ENCODE results near the gene LYST.
"Not testable (repeated sequence)": the region's sequence is repeated elsewhere in the genome, so short reads cannot be mapped to it uniquely, and the experiment has no call there.

Gene LYST

DNA sequence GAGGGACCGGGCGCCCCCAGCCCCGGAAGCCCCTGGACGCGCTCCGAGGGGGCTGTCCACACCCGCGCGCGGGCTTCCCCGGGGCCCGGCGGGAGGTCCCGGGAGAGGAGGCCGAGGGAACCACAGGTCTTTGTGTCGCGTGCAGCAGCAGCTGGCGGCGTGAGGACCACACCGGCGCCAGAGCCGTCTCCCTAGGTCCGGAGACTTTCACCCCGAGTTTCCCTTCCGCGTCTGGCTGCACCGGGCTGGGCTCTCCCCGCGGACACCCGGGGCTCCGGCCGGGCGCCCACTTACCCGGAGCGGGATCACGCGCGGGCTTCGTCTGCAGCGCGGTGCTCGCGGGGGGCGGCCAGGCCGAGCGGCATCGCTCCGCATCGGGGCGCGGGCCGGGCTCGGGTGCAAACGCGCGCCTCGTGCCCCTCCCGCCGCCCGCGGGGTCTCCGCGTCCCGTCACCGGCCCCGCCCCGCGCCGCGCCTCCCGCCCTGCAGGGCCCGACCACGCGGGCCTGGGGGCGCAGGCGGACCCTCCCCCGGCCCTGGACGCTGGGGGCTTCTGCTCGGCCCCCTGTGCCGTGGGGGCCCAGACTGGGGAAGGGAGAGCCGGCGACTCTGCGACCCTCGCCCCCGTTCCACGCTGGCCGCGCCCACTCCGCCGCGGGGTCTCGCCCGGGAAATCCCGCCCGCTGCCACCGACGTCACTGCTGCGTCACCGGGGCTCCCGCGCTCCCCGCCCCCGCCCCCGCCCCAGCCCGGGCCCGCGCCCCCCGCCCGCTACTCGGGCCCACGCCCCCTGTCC, 217.1 kb downstream of the LYST start, which contains the start of gene GNG4:
TSS of gene GNG4 (minus strand) at position 417 of the 796 bp plus-strand sequence. CDS start 65,946 bp downstream, outside the sequence.
- peak; percentile 39 for DNase-seq

DNA sequence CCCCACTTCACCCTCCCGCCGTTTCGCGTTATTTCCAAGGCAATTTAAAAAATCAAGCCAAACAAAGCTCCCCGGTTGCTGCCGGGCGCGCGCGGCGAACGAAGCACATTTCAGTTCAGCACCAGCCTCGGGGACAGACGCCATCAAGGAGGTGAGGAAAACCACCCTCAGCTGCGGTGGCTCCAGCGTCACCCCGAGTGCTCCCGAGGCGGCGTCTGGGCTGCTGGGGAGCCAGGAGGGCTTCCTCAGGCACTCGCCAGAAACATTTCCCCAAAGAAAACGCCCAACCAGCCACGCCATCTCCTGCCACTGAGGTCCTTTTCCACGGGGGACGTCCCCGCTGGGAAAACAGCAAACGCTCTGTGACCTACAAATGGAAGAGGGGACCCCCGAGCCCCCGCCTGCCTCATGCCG, 217.7 kb downstream of the LYST start:
- DNase-seq, result peak; percentile 59

DNA sequence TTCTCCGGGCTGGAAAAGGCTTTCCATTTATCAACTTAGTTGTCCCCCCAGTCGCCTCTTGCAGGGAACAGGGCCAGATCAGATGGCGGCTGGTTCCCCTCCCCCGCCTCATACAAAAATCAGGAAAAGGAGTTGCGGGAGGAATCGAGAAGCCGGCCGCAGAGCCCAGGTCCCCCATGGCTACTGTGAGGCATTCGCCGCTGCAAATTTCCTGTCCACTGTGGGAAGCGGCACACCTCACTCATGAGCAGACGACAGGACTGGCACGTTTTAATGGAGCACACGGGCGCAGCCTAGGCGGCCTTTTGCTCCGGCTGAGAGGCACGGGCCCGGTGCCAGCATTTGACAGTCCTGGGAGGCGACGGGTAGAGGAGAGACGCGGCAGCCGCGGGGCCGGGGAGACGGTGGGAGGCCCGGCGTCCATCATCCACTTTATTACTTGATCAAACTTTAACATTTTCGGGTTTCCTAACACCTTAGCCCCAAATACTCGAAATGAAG, 218.2 kb downstream of the LYST start:
- no peak for DNase-seq

DNA sequence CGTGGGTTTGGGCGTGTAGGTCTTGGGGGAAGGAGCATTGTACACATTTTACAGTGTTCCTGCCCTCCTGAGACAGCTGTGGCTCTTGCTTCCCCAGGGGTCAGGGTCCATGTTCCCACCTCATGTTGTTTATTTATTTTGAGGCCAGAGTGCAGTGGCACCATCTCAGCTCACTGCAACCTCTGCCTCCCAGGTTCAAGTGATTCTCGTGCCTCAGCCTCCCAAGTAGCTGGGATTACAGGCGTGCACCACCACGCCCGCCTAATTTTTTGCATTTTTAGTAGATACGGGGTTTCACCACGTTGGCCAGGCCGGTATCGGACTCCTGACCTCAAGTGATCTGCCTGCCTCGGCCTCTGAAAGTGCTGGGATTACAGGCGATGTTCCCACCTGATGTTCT, 219.2 kb downstream of the LYST start:
- not testable (repeated sequence) for DNase-seq

DNA sequence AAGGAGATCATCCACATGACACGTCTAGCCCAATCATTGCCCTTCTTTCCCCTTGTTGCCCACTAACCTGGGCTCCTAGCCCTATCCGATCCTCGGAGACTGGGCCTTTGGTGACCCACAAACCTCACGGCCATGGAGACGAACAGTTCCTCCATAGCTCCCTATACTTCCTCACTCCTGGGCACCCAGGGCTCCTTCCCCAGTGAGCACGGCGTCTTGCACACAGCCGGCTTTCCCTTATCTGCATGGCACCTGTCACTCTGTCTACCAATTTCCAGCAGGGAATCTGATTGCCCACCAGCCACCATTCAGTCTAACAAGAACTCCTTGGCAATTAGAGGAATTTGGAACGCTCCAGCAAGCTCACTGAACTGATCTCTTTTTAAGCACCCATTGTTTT, 220.2 kb downstream of the LYST start:
- DNase-seq, result no peak

DNA sequence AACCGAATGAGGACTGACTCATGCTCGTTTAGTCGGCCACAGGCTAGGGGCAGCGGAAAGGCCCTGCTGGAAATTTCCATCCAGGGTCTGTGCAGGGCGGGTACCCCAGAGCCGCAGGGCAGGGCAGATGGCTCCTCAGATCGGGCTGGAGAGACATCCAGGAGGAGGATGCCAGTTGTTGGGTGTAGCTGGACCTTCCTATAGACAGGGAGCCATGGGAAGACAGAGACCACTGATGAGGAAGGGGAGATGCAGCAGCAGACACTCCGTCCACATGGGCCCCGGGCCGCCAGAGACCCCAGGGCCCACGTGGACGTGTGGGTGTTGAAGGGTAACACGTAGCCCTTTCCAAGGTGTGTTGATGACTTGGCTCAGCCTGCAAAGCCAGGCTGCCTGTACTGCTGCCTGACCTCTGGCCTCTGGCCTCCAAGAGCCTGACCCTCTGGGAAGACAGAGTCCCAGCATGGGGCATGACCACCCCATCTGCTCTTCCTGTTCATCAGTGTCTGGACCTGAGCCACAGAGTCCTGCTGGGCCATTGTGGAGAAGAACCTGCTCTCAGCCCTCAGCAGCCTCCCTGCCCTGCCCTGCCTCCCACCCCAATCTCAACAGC, 221.9 kb downstream of the LYST start:
- no peak for DNase-seq

DNA sequence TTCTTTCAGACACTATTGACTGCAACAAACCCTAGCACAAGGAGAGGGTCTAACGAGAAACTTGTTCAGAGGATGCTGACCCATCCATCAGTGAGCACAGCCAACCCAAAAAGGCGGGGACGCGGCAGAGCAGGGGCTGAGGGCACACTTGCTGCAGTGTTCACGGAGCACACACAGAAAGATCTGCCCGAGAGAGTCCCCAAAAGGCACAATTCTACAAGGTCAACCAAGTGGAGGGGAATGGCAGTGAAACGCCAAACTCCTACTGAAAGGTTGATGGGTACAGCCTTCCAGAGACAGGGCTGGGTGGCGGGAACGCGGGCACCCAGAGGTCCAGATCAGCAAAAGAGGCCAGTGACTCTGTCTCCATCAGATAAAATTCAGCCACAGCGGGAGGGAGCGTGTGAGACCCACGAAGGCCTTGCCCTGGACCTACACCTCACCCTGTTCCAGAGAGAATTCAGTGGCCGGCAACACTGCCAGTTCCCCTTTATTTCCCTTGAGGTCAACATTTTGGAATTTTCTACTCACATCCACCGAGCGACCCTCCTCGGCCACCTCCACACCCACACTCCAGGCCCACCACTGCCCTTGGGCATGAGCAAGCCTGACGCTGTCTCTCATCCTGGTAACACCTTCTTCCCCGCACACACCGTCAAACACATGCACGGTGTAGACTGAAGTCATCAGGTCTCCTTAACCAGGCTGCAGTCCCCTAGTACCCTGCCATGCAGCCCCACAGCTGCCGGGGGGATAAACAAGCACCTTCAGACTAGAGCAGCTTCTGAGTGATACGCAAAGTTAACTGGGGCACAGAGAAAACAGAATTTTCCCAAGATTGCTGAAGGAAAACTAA, 222.6 kb downstream of the LYST start:
- no peak for DNase-seq

DNA sequence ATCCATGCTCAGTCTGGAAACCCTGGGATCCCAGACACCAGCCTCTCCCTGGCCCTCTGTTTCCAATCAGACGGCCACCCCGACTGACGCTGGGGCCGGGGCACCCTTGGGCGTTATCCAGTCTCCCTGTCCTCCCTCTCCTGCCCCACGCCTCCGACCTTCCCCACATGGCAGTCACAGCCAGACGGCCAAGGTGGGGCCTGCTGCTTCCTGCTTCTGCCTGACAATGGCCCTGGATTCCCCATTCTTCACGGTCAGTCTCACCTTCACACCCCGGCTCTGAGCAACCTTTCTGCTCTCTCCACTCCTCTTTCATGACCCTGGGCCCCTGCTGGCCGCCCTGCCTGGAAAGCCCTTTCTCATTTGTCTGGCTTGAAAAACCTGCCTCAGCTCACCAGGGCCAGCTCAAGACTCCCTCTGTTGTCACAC, 223.7 kb downstream of the LYST start:
- DNase-seq, result no peak

DNA sequence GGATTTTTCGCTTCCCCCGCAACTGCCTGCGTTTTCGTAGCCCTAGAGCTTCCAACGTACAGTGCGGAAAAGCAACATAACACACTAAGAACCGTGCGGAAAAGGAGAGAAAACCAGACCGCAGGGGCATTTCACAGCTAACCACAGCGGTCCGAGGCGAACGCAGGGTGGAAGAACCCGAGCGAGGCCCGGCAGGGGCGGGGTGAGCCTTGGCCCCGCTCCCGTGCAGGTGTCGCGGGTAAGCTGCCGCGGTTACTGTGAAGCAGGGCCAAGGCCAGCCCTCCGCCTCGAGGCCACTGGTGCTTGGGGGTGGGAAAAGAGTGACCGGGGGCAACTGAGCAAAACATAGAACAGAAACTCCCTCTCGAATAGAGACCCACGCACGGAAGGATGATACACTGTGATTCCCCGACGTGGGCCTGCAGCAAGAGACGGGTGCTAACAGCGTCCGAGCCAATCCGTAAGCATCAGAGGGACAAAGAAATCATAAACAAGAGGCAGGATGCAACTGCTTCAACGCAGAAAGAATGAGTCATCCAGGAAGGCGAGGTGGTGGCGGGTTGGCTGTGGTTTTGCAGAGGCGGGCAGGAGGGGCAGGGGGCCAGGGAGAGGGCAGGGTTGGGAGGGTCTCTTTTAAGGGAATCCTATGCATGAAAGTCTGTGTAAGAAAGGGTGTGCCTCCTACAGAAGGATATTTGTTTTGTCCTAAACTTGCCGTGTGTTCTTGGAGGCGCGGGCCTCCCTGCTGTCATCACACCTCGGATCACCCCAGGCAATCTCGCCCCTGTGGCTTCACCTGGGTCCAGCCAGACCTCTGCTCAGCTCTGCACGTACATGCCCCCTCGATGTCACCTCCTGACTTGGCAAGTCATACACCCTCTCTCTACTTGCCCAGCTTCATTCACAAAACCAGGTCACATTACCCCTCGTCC, 224.4 kb downstream of the LYST start:
- DNase-seq, result peak; percentile 63

DNA sequence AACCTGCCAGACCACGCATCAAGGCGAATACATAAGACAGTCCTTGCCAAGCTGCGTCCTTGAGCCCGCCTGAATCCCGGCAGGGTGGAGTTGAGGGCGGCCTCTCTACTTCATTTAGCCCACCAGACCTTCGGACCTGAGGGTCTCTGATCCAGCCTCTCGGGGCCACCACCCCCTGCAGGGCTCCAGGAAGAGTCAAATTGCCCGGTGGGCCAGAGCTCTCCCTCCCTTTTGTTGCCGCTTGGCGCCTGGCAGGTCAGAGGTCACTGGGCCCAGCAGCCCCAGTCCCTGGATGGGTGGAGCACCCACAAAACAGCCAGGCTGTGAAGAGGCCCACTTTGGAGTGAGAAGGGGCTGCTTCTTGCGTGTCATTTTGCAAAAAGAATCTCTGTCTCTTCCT, 226.1 kb downstream of the LYST start:
- DNase-seq, result no peak

DNA sequence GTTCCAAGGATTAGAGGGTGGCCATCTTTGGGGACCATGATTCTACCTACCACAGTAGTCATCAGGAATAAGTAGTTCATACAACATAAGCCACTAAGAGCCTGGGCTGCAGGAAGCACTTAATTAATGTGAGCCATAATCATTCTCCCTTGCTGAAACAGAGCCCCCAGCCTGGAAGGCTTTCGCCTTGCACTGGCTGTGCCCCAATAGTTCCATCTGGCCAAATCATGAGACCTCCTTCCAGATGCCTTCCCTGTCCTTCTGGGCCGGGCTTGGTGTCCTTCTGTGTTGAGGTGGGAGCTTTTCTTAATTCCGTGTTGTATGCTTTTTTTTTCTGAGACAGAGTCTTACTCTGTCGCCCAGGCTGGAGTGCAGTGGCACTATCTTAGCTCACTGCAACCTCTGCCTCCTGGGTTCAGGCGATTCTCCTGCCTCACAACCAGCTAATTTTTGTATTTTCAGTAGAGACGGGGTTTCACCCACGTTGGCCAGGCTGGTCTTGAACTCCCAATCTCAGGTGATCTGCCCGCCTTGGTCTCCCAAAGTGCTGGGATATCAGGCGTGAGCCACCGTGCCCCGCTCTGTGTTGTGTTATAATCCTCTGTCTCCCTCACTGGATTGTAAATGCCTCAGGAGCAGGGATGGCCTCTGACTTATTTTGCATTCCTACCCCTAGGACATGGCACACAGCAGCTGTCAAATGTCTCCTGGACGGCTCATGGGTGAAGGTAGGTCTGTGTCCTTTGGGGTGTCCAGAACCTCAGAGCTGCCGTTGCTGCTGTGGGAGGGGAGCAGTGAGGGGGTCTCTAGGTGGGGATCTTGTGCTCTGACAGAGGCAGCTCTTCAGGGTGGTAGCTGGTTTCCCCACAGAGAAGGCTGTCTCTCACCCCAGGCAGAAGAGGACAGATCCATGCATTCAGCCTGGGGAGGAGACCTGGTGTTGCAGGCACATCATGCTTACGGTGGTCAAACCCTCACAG, 227.2 kb downstream of the LYST start:
- no peak for DNase-seq

DNA sequence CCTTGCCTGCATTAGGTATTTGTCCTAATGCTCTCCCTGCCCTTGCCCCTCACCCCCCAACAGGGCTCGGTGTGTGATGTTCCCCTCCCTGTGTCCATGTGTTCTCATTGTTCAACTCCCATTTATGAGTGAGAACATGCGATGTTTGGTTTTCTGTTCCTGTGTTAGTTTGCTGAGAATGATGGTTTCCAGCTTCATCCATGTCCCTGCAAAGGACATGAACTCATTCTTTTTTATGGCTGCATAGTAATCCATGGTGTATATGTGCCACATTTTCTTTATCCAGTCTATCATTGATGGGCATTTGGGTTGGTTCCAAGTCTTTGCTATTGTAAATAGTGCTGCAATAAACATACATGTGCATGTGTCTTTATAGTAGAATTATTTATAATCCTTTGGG, 228.1 kb downstream of the LYST start:
- not testable (repeated sequence) for DNase-seq

DNA sequence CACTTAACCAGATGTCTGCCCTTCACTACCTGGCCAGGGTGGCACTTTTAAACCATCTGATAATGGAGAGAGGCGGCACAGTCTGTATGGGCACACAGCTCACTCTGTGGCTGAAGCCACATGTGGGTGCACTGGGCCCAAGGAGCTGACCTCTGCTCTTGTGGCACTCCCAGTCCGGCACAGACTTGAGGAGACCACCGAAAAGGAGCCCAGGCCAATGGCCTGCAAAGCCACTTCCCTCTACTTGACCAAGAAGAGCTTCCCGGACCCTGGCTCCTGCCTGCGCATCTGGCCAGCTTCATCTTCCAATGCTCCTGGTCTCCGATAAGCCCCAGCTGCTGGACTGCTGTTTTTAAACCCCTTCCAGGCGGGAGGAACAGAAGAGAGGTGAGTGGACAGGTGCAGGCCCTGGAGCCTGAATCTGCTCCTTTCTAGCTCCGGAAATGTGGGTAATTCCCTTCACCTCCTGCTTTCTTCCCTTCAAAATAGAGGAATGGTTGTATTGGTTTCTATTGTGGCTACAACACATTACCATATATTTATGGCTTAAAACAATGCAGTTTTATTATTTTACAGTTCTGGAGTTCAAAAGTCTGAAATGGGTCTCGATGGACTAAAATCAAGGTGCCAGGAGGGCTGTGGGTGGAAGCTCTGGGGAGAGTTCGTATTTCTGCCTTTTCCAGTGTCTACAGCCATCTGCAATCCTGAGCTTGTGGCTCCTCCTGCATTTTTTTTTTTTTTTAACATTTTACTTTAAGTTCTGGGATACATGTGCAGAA, 228.8 kb downstream of the LYST start:
- no peak for DNase-seq

DNA sequence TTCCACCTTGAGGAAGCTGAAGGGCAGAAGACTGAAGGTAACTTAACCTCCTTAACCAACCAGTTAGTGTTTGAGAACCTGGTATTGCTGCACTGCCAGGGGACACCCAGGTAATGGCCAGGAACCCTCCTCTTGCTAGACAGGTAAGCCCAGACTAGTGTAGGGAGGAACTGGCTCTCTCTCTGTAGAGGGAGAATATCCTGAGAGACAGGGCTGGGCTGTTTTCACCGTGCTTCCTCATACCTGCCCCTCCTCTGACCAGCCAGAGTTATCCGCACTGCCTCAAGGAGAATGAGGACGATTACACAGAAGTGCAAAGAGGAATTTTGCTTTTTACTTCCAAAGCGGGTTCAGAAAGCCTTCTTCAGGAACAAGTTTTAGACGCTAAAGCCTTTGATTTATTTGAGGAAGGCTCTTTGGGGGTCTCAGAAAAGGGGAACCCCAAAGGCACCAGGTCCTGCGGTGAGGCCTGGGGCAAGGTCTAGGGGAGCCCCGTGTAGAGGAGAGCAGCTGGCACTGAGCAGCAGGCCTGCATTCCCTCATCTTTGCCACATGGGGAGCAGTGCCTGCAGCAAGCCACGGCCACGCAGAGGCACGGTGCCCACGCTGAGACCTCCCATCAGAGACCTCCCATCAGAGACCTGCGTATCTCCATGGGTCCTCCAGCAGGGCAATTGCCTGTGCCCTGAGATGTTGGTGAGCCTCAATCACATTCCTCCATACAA, 230.6 kb downstream of the LYST start:
- no peak for DNase-seq

DNA sequence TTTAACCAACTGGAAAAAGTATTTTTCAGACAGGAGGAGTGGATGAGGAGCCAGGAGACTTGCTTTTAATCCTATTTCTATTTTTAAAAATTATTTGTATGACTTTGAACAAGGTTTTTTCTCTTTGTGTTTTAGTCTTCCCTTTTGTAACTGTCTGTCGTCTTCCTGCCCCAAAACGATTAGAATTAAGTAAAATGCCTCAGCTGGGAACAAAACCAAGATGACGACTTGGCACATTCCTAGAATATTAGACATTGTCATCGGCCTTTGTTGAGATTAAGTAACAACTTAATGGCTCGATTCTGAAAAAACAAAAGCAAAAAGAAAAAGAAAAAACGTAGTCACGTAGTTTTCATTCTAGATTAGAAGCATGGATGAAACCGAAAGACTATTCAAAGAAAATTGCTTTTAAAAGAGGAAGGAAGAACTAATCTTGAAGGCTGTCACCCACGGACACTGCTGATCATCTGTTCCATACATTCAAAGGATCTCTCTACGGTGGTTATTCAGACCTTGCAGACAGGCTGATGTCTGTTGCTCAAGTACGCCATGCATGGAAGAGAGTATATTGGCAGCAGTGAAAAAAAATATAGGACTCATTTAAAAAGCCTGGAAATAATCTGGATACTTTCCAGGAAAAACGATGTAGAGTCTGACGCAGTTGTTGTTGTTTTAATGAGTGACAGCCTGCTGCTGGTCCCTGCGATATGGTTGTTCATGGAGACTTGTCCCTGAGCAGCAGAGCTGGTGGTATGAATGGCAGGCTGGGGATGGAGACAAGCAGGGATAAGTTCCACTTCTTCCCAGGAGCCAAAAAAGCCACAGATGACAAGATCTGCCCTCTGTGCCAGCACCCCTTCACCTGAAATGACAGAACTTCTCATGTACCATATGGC, 234.0 kb downstream of the LYST start:
- DNase-seq, result no peak

DNA sequence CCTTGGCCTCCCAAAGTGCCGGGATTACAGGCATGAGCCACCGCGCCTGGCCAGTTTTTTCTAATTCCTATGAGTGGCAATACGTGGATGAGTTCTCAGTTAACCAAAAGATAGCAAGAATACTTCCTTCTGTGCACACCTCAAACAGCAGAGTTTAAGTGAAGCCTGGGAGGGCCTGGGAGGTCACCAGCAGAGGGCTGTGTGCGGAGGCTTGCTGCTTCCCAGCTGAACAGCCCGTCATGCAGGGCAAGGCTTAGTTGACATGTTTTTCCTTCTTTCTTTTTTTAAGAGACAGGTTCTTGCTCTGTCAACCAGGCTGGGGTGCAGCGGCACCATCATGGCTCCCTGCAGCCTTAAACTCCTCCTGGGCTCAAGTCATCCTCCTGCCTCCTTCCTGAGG, 234.9 kb downstream of the LYST start:
- no peak for DNase-seq

DNA sequence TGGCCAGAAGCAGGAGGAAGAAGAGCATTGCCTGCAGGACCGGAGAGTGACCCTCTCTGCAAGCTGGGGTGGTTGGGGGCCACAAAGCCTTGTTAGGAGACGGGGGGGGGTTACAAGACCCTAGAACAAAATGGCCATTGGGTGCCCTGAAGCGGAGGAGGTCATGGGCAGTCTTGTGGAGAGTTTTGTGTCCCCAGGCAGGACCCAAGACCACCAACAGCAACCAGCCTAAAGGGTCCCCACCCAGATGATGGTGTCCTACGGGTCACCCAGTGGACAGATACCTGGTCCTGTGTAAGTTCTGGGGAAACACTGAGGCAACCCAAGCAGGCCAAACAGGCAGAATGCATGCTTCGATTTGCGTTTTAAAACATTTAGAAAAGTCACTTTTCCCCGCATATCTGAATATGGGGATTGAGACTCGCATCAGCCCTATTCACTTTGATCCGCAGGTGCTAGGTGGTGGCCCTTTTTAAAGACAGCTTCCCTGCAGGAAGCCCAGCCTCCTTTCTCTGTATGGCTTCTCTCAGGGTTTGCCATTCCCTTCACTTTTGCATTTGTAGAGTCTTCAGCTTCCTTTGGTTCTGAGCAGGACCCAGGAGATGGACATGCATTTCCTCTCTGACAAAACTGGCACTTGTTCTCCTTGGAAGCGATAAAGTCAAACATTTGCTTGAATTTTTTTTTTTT, 238.2 kb downstream of the LYST start:
- no peak for DNase-seq

DNA sequence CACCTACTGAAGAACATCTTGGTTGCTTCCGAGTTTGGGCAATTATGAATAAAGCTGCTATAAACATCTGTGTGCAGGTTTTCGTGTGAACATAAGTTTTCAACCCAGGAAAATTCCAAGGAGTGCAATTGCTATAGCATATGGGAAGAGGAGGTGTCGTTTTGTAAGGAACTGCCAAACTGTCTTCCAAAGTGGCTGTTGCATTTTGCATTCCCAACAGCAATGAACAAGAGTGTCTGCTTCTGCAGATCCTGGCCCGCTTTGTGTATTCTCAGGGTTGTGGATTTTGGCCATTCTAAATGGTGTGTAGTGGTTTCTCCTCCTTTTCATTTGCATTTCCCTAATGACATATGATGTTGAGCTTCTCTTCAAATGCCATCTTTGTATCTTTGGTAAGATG, 240.9 kb downstream of the LYST start:
- no peak for DNase-seq

Measured in activated CD4-positive, alpha-beta T cell treated with anti-CD3 and anti-CD28 coated beads, Interleukin-2, amount 50 U/mL, for 1 hour (primary cell).